Breast epithelium (tissue), 3 donors: ENCODE results near the gene XPO6.

ENCODE experiments used
- CTCF ChIP-seq, 3 donors: fragments of 450-650 bp; IDR thresholded peaks; one replicate each; pipeline ENCODE4 v1.5.1; 2016 to 2017; ENCODE audit warnings: antibody characterized with exemption in 3 of 3, mild to moderate bottlenecking in 3 of 3, moderate library complexity in 3 of 3
- POLR2A ChIP-seq: fragments of 450-650 bp; IDR thresholded peaks from one replicate; pipeline ENCODE4 v1.6.1; 2016; ENCODE audit warnings: antibody characterized with exemption, mild to moderate bottlenecking, moderate library complexity
- POLR2AphosphoS5 ChIP-seq, 3 donors: sonication (generic); formaldehyde crosslinking; IDR thresholded peaks; one replicate each; pipeline ENCODE4 v1.6.1; 2017; ENCODE audit warnings: antibody characterized with exemption in 3 of 3

DNA sequence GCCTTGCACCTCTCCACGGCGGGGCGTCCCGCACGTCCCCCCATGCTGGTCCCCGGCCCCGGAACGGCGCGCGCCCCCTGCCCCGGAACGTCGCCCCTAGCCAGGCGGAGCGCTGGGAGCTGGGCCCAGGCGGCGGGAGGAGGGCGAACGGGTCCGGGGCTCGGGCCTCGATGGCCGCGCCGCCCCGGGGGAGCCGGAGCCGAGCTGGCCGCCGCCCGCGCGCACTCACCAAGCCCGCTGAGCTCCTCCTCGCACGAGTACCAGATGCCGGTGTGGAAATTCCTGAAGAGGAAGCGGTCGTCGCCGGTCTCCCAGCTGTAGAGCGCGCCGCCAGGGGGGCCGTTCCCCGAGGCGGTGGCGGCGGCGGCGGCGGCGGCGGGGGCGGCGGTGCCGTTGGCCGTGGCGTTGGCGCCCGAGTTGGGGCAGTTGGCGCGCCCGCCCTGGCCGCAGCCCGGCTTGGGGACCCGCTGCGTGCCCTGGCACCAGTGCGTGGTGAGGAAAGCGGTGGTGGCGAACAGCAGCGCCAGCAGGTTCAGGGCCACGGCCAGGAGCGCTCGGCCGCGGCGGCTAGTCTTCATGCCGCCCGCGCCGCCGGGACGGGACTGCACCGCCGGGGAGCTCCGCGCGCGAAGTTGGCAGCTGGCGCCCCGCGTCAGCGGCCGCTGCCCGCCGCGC is 148.8 kb downstream of the XPO6 start:
- TF ChIP-seq CTCF (IDR thresholded peaks at IDR 0.05) (no peak), POLR2A (no peak), POLR2AphosphoS5 (IDR thresholded peaks at IDR 0.05) (no peak)
